HEK293 (cell line): ENCODE results near the gene TBC1D8.

Source experiments
- GLIS1 ChIP-seq: fragments of 450-650 bp; formaldehyde crosslinking; IDR thresholded peaks from 2 replicates; pipeline ENCODE4 v1.5.1; 2016; ENCODE audit warnings: missing biosample characterization, missing genetic modification characterization
- IKZF3 ChIP-seq: fragments of 450-650 bp; IDR thresholded peaks from 2 replicates; pipeline ENCODE4 v1.5.0; 2018; ENCODE audit warnings: missing biosample characterization, mild to moderate bottlenecking, missing genetic modification characterization, moderate library complexity
- MEIS1 ChIP-seq: sonication (generic); formaldehyde crosslinking; IDR thresholded peaks from 2 replicates; pipeline ENCODE4 v1.8.1; 2022; ENCODE audit warnings: missing genetic modification reagents, mild to moderate bottlenecking, borderline replicate concordance
- PRDM1 ChIP-seq: fragments of 450-650 bp; formaldehyde crosslinking; IDR thresholded peaks from 2 replicates; pipeline ENCODE4; 2016; ENCODE audit warnings: missing biosample characterization, missing genetic modification characterization
- PRDM2 ChIP-seq: fragments of 450-650 bp; formaldehyde crosslinking; IDR thresholded peaks from 2 replicates; pipeline ENCODE4 v1.5.1; 2016; ENCODE audit warnings: missing biosample characterization, missing genetic modification characterization, borderline replicate concordance
- RBAK ChIP-seq: fragments of 450-650 bp; formaldehyde crosslinking; IDR thresholded peaks from 2 replicates; pipeline ENCODE4 v1.5.1; 2016; ENCODE audit warnings: missing biosample characterization, missing genetic modification characterization
- REST ChIP-seq: fragments of 450-650 bp; formaldehyde crosslinking; IDR thresholded peaks from 2 replicates; pipeline ENCODE4 v1.5.1; 2016; ENCODE audit warnings: missing biosample characterization, missing genetic modification characterization
- SP7 ChIP-seq: fragments of 450-650 bp; formaldehyde crosslinking; IDR thresholded peaks from 2 replicates; pipeline ENCODE4 v1.5.1; 2016; ENCODE audit warnings: missing biosample characterization, missing genetic modification characterization
- ZIC2 ChIP-seq: fragments of 450-650 bp; formaldehyde crosslinking; IDR thresholded peaks from 2 replicates; pipeline ENCODE4 v1.5.1; 2016; ENCODE audit warnings: missing biosample characterization, missing genetic modification characterization
- ZNF175 ChIP-seq: fragments of 450-650 bp; formaldehyde crosslinking; IDR thresholded peaks from 2 replicates; pipeline ENCODE4 v1.5.1; 2016; ENCODE audit warnings: missing biosample characterization, missing genetic modification characterization
- ZNF221 ChIP-seq: fragments of 450-650 bp; formaldehyde crosslinking; IDR thresholded peaks from 2 replicates; pipeline ENCODE4 v1.5.1; 2017; ENCODE audit warnings: missing biosample characterization, missing genetic modification characterization, borderline replicate concordance
- ZNF23 ChIP-seq: fragments of 450-650 bp; formaldehyde crosslinking; IDR thresholded peaks from 2 replicates; pipeline ENCODE4 v1.5.1; 2016; ENCODE audit warnings: missing biosample characterization, missing genetic modification characterization, borderline replicate concordance
- ZNF274 ChIP-seq, 2 experiments: fragments of 200-500 bp in 1 of 2; fragments of 450-650 bp in 1 of 2; sonication (Bioruptor generic) in 1 of 2; formaldehyde crosslinking in 1 of 2; IDR thresholded peaks; 2 replicates each; pipeline versions ENCODE4 v1.5.1 to v1.6.1; 2014 to 2016; ENCODE audit warnings: borderline replicate concordance in 1 of 2, inconsistent platforms in 1 of 2, low read length in 1 of 2, missing biosample characterization in 1 of 2, missing genetic modification characterization in 1 of 2
- ZNF292 ChIP-seq: fragments of 450-650 bp; formaldehyde crosslinking; IDR thresholded peaks from 2 replicates; pipeline ENCODE4 v1.5.1; 2016; ENCODE audit warnings: low read depth, missing biosample characterization, missing genetic modification characterization, borderline replicate concordance
- ZNF311 ChIP-seq: fragments of 450-650 bp; formaldehyde crosslinking; IDR thresholded peaks from 2 replicates; pipeline ENCODE4 v1.5.1; 2017; ENCODE audit warnings: missing biosample characterization, missing genetic modification characterization, borderline replicate concordance
- ZNF335 ChIP-seq: fragments of 450-650 bp; formaldehyde crosslinking; conservative IDR thresholded peaks from 2 replicates; pipeline ENCODE4 v1.5.1; 2016; ENCODE audit warnings: missing biosample characterization, missing genetic modification characterization
- ZNF354C ChIP-seq: fragments of 450-650 bp; formaldehyde crosslinking; IDR thresholded peaks from 2 replicates; pipeline ENCODE4 v1.5.1; 2016; ENCODE audit warnings: missing biosample characterization, missing genetic modification characterization, low read depth, borderline replicate concordance
- ZNF404 ChIP-seq: fragments of 450-650 bp; formaldehyde crosslinking; IDR thresholded peaks from 2 replicates; pipeline ENCODE4 v1.5.1; 2017; ENCODE audit warnings: missing biosample characterization, missing genetic modification characterization
- ZNF544 ChIP-seq: fragments of 450-650 bp; formaldehyde crosslinking; IDR thresholded peaks from 2 replicates; pipeline ENCODE4 v1.5.0; 2017; ENCODE audit warnings: missing biosample characterization, missing genetic modification characterization
- ZNF555 ChIP-seq: fragments of 450-650 bp; formaldehyde crosslinking; conservative IDR thresholded peaks from 2 replicates; pipeline ENCODE4 v1.5.1; 2017; ENCODE audit warnings: missing biosample characterization, mild to moderate bottlenecking, missing genetic modification characterization, inconsistent platforms
- ZNF558 ChIP-seq: fragments of 450-650 bp; formaldehyde crosslinking; IDR thresholded peaks from 2 replicates; pipeline ENCODE4 v1.5.1; 2016; ENCODE audit warnings: missing biosample characterization, missing genetic modification characterization
- ZNF560 ChIP-seq: fragments of 450-650 bp; formaldehyde crosslinking; IDR thresholded peaks from 2 replicates; pipeline ENCODE4 v1.5.1; 2017; ENCODE audit warnings: missing biosample characterization, missing genetic modification characterization, borderline replicate concordance
- ZNF629 ChIP-seq: fragments of 450-650 bp; formaldehyde crosslinking; IDR thresholded peaks from 2 replicates; pipeline ENCODE4 v1.5.1; 2017; ENCODE audit warnings: missing biosample characterization, missing genetic modification characterization
- ZNF639 ChIP-seq: fragments of 450-650 bp; formaldehyde crosslinking; IDR thresholded peaks from 2 replicates; pipeline ENCODE4 v1.5.1; 2016; ENCODE audit warnings: missing biosample characterization, missing genetic modification characterization
- ZNF704 ChIP-seq: fragments of 450-650 bp; formaldehyde crosslinking; IDR thresholded peaks from 2 replicates; pipeline ENCODE4 v1.5.1; 2016; ENCODE audit warnings: missing biosample characterization, missing genetic modification characterization
- ZNF843 ChIP-seq: fragments of 450-650 bp; formaldehyde crosslinking; IDR thresholded peaks from 2 replicates; pipeline ENCODE4 v1.5.1; 2016; ENCODE audit warnings: missing biosample characterization, missing genetic modification characterization

The TBC1D8 gene

GRCh38 chr2:101001691-101002561 lies 149.3 kb downstream of the TBC1D8 start, which contains the start of gene RPL31 (continued):
- no peak for TF ChIP-seq ZNF221 (tag by site-specific recombination)
- no peak; the same call in 1 of the 2 replicates for TF ChIP-seq ZNF843 (tag by site-specific recombination)
- TF ChIP-seq GLIS1 (tag by site-specific recombination), result no peak
- TF ChIP-seq PRDM1, result no peak
- no peak for TF ChIP-seq ZNF23 (tag by site-specific recombination)
- TF ChIP-seq ZNF555 (tag by site-specific recombination), result no peak
- TF ChIP-seq ZNF354C, result no peak
- no peak for TF ChIP-seq ZNF704 (tag by site-specific recombination)
- TF ChIP-seq RBAK (tag by site-specific recombination), result no peak
- TF ChIP-seq ZNF629, result peak; percentile 95
- peak; percentile 62; the same call in 1 of the 2 replicates for TF ChIP-seq SP7 (tag by site-specific recombination)
- peak; percentile 55 for TF ChIP-seq ZNF335
- TF ChIP-seq ZNF404 (tag by site-specific recombination), result no peak
- no peak for TF ChIP-seq PRDM2
- no peak for TF ChIP-seq ZNF292
- no peak for TF ChIP-seq MEIS1
- TF ChIP-seq ZNF639 (tag by site-specific recombination), result 0 out of 2 replicates have a peak, but pooled peaks have one; percentile 43
- 0 out of 2 replicates have a peak, but pooled peaks have one; percentile 29 for TF ChIP-seq IKZF3
- no peak for TF ChIP-seq ZNF558
- TF ChIP-seq REST, result peak; percentile 47; the same call in 1 of the 2 replicates
- no peak for TF ChIP-seq ZIC2 (tag by site-specific recombination)
- no peak for TF ChIP-seq ZNF560 (tag by site-specific recombination)
- TF ChIP-seq ZNF274 (IDR thresholded peaks at IDR 0.05; ENCODE audit: low read length), result no peak
- TF ChIP-seq ZNF274 (tag by site-specific recombination; IDR thresholded peaks at IDR 0.05; ENCODE audit: borderline replicate concordance), result no peak
- TF ChIP-seq ZNF175, result no peak
- TF ChIP-seq ZNF311, result no peak
- TF ChIP-seq ZNF544 (tag by site-specific recombination), result no peak
